SH-SY5Y (cell line): ENCODE results near the gene RET.

Source experiments
- GATA2 ChIP-seq: IDR thresholded peaks from 2 replicates; pipeline ENCODE4 v1.6.1; 2011; ENCODE audit warnings: mild to moderate bottlenecking, low read depth, low read length
- GATA3 ChIP-seq: IDR thresholded peaks from 2 replicates; pipeline ENCODE4 v1.6.1; 2011; ENCODE audit warnings: low read depth, mild to moderate bottlenecking, low read length, moderate library complexity

- no peak for TF ChIP-seq GATA2
- no peak for TF ChIP-seq GATA3
Measured at GRCh38 chr10:43138021-43138756, 61.3 kb downstream of the RET start, which contains the start of gene CSGALNACT2.
